ENCODE data around the gene CELA3A.

DNA sequence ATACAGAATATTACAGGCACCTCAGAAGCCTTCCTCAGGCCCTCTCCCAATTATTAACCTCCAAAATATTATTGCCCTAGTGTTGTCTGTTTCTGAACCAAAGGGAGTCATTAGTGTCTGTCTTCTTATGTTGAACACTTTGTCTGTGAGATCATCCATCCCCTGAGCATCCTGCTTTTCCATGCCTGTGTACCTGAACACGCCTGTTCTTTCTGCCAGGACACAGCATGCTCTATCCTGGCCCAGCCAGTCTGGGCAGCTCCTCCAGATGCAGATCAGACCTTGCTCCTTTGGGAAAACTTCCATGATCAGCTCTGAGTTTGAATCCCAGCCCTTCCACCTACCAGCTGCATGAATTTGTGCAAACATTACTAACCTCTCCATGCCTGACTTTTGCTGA, 40.0 kb downstream of the CELA3A start:
- TF ChIP-seq, protein P1, sequence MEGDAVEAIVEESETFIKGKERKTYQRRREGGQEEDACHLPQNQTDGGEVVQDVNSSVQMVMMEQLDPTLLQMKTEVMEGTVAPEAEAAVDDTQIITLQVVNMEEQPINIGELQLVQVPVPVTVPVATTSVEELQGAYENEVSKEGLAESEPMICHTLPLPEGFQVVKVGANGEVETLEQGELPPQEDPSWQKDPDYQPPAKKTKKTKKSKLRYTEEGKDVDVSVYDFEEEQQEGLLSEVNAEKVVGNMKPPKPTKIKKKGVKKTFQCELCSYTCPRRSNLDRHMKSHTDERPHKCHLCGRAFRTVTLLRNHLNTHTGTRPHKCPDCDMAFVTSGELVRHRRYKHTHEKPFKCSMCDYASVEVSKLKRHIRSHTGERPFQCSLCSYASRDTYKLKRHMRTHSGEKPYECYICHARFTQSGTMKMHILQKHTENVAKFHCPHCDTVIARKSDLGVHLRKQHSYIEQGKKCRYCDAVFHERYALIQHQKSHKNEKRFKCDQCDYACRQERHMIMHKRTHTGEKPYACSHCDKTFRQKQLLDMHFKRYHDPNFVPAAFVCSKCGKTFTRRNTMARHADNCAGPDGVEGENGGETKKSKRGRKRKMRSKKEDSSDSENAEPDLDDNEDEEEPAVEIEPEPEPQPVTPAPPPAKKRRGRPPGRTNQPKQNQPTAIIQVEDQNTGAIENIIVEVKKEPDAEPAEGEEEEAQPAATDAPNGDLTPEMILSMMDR (IDR thresholded peaks at IDR 0.05): no peak
- no peak for TF ChIP-seq RFX5 (IDR thresholded peaks at IDR 0.05)
- no peak for TF ChIP-seq CEBPB (IDR thresholded peaks at IDR 0.05)
- TF ChIP-seq POLR2A (IDR thresholded peaks at IDR 0.05; ENCODE audit: low read length): no peak
- TF ChIP-seq, protein P2, sequence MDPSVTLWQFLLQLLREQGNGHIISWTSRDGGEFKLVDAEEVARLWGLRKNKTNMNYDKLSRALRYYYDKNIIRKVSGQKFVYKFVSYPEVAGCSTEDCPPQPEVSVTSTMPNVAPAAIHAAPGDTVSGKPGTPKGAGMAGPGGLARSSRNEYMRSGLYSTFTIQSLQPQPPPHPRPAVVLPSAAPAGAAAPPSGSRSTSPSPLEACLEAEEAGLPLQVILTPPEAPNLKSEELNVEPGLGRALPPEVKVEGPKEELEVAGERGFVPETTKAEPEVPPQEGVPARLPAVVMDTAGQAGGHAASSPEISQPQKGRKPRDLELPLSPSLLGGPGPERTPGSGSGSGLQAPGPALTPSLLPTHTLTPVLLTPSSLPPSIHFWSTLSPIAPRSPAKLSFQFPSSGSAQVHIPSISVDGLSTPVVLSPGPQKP (IDR thresholded peaks at IDR 0.05; ENCODE audit: low read depth, low read length): no peak
- no peak for TF ChIP-seq RCOR1 (IDR thresholded peaks at IDR 0.05; ENCODE audit: low read depth, low read length)
